DMS53 treated with DMSO at 0.1 percent for 48 hours (cell line): Measurements from ENCODE around the gene TMEM231.

Experiments
- DNase-seq: peaks from one replicate; lab custom pipeline; 2025; ENCODE audit not compliant: unreplicated experiment; lab: John Stamatoyannopoulos, UW

TMEM231 gene

GRCh38 chr16:75494661-75495075, 61.4 kb downstream of the TMEM231 start:
- DNase-seq: no peak

GRCh38 chr16:75494184-75494583, 61.9 kb downstream of the TMEM231 start:
- no peak for DNase-seq

- no peak for DNase-seq
These were observed 64.2 kb downstream of the TMEM231 start for GRCh38 chr16:75491876-75492275.

GRCh38 chr16:75488322-75488721, 67.7 kb downstream of the TMEM231 start:
- DNase-seq: no peak
